Hepatic stellate cell (primary cell): ENCODE results near the gene ABCC9.

Source experiments
- DNase-seq: peaks from one replicate; pipeline ENCODE4 v3.0.0; 2011; ENCODE audit warnings: low spot score

The ABCC9 gene

DNA sequence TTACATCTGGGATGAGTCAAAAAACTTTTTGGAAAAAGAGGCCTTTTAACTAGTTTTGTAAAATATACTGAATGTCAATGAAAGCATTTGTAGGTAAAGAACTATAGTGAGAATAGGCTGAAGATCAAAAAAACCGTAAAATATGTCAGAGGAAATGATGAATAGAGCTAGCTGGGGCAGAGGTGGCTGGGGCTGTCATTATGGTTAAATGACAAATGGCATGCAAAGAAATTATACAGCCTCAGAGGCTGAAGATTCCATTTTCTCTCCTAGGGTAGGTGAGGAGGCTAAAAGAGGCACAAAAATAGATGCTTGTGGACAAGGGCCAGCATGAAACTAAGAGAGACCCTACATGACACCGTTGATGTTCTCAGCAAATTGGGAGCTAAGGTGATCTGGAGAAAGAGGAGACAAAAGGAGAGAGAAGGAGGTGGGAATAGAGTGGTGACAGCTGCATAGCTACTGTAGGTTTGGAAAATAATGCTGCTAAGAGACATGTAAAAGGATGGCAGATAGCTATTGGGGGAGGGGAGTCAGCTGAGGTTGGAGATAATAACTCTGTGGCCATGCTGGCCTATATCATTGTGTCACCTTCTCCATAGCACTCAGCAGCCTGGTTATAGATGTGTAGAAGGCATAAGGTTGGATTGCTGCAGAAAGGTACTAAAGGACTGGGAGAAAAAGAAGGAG lies 63.8 kb downstream of the ABCC9 start:
- DNase-seq = no peak

DNA sequence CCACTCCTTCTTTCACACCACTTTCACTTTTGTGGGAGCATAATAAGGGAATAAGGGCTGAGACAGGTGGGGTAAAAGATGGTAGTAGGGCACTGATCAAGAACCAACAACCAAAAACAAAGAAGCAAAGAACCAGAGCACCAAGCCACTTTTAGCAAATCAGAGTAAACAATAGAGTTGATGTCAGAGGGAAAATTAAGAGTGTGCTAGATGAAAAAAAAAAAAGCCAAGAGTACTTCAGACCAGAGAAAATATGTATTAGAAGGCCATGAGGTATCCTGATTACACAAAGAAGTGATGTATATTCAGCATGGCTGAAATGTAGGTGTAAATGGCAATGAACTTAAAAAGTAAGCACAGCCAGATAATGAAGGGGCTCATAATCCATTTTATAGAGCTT lies 75.4 kb downstream of the ABCC9 start:
- no peak for DNase-seq

GRCh38 chr12:21860534-21860933 lies 80.7 kb downstream of the ABCC9 start:
- no peak for DNase-seq

DNA sequence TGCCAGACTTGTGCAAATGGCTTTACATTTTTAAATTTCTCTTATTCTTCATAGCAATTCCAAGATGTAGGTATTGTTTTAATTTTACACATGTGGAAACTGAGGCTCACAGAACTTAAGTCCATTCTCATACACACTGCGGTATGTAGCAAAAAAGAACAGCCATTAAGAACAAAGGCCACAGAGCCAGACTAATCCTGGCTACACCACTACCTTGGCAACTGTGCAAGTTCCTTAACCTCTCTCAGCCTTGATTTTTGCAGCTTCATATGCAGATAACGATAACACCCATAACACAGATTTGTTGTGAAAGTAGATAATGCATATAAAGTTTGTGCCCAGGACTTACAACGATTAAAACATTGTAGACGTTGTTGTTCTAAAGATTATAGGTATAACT lies 81.1 kb downstream of the ABCC9 start:
- DNase-seq = no peak

DNA sequence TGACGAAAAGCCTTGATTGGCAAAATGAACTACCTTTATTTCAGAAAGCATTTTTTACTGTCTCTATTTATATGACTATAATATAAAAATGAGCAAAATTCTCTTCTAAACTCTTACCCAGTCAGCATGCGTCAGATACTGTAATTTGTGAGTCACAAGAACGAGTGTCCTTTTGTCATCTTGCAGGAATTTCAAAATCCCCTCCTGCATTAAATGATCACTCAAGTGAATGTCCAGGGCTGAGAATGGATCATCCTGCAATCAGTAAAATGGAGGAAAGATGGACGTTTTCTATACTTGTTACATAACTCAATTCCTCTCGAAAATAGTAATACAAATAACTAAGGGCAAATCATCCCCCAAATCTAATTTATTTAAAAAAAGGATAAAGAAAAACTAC lies 89.0 kb downstream of the ABCC9 start:
- peak; percentile 29 for DNase-seq

- DNase-seq = no peak
Measured at GRCh38 chr12:21851151-21851550, 90.1 kb downstream of the ABCC9 start.

DNA sequence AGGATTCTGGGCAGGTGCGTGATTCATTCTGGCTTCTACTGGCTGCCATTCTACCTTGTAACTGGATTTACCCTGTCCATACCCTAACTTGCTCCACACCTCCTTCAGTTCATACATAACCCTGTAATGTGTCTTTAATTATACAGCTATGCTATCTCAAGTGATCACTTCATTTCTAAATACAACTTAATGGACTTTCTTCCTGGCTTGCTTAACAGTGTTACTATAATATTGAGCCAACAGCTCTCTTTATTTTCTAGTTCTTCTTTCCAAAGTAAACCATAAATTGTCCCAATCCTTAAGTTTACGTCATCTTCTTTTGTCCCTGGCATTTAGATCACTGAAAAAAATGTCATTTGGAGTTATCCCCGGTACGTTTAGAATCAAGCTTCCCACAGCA lies 90.8 kb downstream of the ABCC9 start:
- no peak for DNase-seq

- no peak for DNase-seq
Measured at GRCh38 chr12:21849878-21850277, 91.3 kb downstream of the ABCC9 start.

- DNase-seq = no peak
Measured at GRCh38 chr12:21848192-21848591, 93.0 kb downstream of the ABCC9 start.

DNA sequence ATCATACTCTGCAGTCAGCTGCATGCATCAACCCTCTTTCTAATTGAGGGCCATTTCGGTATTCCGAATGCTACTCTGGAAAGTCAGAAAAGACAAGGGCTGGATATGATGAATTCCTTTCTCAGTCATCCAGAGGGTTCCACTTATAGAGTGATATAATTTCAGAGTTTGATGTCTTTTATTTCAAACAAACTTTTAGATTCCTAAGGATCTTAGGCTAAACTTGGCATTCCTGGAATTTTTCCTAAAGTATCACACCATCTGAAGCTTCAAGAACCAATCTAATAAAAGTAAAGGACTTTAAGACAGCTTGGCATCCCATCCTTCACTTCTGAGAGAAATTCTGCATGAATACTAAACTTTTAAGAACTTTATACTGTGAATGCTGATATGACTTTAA lies 97.4 kb downstream of the ABCC9 start:
- DNase-seq = no peak

DNA sequence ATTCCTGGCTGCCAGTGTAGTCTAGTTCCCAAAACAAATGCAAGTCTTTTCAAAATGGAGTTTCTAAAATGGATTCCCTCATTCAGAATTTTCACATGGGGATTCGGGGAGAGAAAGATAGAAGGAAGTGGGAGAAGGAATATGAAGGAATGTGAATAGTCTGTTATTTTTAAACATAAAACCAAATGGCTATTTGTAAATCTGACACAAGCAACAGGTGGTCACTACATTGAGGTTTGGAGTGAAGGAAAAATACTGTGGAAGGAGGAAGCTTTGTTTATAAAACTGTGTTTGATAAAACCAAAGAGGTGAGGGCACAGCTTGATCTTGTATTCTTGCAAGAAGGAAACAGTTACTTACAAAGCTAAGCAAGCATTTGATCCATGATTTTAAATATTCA lies 101.5 kb downstream of the ABCC9 start:
- DNase-seq = no peak

DNA sequence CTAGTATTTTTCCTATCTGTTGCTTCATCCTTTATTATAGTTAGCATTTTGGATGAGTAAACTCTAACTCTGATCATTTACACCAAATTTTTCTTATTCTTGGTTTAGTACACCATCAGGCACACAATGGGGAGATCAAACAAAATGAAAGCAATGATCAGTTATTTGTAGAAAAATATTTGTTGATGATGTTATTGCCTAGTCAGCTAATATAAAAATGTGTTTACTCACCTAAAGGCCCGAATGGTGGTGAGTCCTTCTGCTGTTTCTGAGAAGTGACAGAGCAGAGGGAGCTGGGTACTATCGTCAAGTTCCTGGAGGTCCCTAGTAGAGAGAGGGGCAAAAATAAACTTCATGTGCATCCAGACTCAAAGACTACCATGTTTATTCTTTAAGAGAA lies 103.4 kb downstream of the ABCC9 start:
- no peak for DNase-seq

GRCh38 chr12:21831791-21832344 lies 109.4 kb downstream of the ABCC9 start:
- peak; percentile 2 for DNase-seq

- DNase-seq = peak; percentile 11
Measured at GRCh38 chr12:21828779-21829178, 112.4 kb downstream of the ABCC9 start.

DNA sequence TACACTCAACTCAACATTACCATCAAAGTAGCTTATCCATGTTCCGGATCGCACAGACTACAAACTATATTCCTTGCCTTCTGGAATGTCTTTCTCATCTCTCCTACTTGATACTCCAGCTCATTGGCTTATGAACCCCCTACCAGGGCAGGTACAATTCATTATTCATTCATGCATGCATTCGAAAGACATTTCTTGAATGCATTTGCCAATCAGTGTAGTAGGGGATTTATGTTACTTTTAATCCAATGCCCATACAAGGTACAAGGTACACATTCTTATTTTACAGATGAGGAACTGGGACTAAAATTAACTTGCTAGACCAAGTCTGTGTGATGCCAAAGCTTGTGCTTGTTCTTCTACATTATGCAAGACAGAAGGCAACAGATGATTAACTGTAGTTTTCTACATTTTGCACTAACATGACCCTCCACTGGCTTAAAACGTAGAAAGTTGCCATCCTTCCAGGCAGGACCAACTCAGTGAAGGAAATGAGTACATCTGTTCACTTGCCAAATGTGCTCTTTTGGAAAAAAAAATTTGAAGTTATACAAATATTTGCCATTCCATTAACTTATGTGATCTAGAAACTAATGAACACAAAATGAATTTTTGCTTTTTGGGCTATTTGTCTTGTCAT lies 113.0 kb downstream of the ABCC9 start:
- DNase-seq = no peak

DNA sequence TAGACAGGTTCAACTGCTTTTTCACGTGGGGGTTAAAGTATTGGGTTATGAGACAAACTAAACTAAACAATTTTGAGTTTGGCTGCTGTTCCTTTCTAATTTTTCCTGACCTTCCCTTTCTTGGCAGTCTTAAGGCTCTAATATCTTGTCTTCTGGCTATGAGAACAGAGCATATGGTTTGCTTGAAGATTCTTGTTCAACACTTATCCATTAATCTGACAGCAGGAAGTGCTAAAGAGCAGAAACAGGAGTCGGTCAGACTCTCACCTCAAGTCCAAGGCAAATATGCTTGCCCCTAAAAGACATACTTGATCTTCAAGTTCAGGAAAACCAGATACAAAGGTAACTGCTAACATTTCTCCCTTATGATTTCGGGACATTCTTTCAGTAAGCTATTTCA lies 114.1 kb downstream of the ABCC9 start:
- no peak for DNase-seq

DNA sequence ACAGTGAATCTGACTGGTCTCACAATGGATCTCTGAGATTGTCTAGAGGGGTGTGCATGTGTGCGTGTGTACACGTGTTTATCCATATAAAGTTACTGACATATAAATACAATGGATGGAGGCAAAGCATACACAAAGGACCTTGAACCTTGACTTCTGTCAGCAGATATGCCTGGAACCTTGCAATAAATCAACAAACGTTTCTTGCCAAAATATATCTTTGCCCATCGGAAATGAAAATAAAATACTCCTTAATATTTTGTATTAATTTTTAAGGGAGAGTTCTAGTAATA lies 114.7 kb downstream of the ABCC9 start:
- no peak for DNase-seq

DNA sequence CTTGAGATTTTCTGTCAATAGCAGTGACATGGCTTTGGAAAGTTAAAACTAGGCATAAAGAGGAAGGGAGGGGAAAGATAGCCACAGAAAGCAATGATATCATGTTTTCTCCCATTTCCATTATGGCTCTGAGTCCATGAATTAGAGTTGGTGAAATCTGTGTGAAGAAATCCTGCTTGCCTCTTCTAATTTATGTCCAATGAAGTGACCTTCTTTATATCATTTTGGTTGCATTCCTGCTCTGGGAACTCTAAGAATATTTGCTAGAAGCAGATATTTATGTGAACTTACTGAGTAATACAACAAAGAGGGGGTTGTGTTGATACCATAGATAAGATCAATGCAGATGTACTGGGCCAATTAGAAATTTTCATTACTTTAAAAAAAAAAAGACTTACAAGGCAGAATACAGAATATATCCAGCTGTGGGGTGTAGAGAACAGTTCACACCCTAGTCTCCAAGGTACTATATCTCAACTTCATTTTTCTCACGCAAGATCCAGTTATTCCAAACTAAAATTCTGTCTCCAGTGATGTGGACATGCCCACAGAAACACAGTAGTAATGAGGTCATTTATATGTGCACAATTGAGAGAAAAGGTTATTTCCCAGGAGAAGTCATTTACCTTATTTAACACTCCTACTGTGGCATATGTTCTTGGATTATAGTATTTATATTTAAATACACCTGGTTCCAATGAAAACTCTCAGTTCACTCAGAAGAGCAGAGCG lies 115.2 kb downstream of the ABCC9 start:
- no peak for DNase-seq

DNA sequence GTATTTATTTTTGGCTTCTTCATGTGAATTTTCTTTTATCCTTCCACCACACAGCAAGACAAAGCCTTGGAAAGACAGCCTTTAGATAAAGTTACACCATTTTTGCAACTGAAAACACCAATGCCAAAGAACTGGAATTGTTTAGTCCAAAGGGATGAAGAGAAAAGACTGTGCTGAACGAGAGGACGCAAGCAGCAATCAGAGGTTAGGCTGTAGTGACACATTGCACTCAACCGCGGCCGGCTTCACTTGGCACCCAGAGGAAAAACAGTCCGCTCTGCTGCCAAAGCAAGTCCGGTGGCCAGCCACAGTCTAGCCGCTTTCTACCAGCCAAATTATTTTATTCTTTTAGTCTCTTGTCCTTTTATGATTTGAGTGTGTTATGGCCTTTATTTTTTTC lies 117.6 kb downstream of the ABCC9 start:
- no peak for DNase-seq

- no peak for DNase-seq
Measured at GRCh38 chr12:21819678-21820077, 121.5 kb downstream of the ABCC9 start.

DNA sequence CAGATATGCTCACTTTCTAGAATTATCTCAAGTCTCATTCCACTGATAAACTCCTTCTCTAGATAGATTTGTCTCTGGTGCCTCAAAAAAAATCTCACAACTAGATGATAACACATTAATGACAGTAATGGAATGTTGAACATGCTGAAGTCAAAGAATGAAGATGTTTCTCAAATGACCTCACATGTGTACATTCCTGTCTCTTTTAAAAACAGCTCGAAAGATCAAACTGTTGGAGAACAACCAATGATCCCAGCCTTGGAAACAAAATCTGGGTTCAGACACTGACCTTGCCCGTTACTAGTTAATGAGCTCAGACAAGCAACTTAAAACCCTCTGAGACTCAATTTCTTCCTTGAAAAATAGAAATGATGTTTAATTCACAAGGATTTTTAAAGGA lies 122.0 kb downstream of the ABCC9 start:
- DNase-seq = peak; percentile 11

DNA sequence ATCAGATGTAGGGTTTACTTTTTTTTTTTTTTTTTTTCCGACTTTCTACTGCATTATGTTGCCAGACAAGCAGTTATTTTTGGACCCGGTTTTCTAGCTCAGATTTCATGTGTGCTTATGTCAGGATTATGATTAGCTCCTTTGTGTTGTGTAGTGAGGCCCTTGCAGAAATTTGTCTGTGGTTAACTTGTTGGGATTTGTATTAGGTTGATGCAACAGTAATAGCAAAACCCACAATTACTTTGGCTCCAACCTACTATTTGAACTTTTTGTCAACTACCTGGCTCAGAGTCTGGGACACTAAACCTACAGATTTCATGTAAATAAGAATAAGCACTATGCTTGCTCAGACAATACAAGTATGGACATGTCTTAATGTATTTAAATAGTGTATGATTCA lies 122.6 kb downstream of the ABCC9 start:
- no peak for DNase-seq

- peak; percentile 31 for DNase-seq
Measured at GRCh38 chr12:21815306-21816062, 125.7 kb downstream of the ABCC9 start.
